HG03045 (cell line): Measurements from ENCODE around the gene RBMS3.
"Not testable (repeated sequence)": the region's sequence is repeated elsewhere in the genome, so short reads cannot be mapped to it uniquely, and the experiment has no call there.

Source experiments
- ATAC-seq: cut with Tn5 transposase; IDR thresholded peaks from one replicate; pipeline ENCODE4 v1.9.1; 2021; ENCODE audit warnings: mild to moderate bottlenecking, moderate library complexity; ENCODE audit not compliant: unreplicated experiment

RBMS3 gene

GRCh38 chr3:29473481-29474170 lies 192.8 kb downstream of the RBMS3 start:
- not testable (repeated sequence) for ATAC-seq

- no peak for ATAC-seq
Observed at GRCh38 chr3:29475305-29475840, 194.5 kb downstream of the RBMS3 start.

GRCh38 chr3:29475854-29476253 lies 195.0 kb downstream of the RBMS3 start:
- ATAC-seq = no peak

GRCh38 chr3:29478611-29479010 lies 197.7 kb downstream of the RBMS3 start:
- no peak for ATAC-seq

- ATAC-seq = no peak
Observed at GRCh38 chr3:29481249-29481648, 200.4 kb downstream of the RBMS3 start.

- ATAC-seq = no peak
Observed at GRCh38 chr3:29481969-29482767, 201.3 kb downstream of the RBMS3 start.

GRCh38 chr3:29484633-29485032 lies 203.8 kb downstream of the RBMS3 start:
- no peak for ATAC-seq

- ATAC-seq = no peak
Observed at GRCh38 chr3:29486096-29486495, 205.2 kb downstream of the RBMS3 start.

- ATAC-seq = no peak
Observed at GRCh38 chr3:29486917-29487316, 206.0 kb downstream of the RBMS3 start.

GRCh38 chr3:29488922-29489321 lies 208.1 kb downstream of the RBMS3 start:
- ATAC-seq = no peak

GRCh38 chr3:29493109-29493508 lies 212.2 kb downstream of the RBMS3 start:
- ATAC-seq = no peak

- no peak for ATAC-seq
Observed at GRCh38 chr3:29494305-29495036, 213.6 kb downstream of the RBMS3 start.

GRCh38 chr3:29497282-29497681 lies 216.4 kb downstream of the RBMS3 start:
- no peak for ATAC-seq

- ATAC-seq = no peak
Observed at GRCh38 chr3:29502771-29503170, 221.9 kb downstream of the RBMS3 start.

GRCh38 chr3:29503314-29503713 lies 222.4 kb downstream of the RBMS3 start:
- no peak for ATAC-seq

- no peak for ATAC-seq
Observed at GRCh38 chr3:29503958-29504357, 223.1 kb downstream of the RBMS3 start.

GRCh38 chr3:29506502-29506901 lies 225.6 kb downstream of the RBMS3 start:
- ATAC-seq = no peak

GRCh38 chr3:29511701-29512100 lies 230.8 kb downstream of the RBMS3 start:
- no peak for ATAC-seq

- ATAC-seq = no peak
Observed at GRCh38 chr3:29512641-29513040, 231.8 kb downstream of the RBMS3 start.

- no peak for ATAC-seq
Observed at GRCh38 chr3:29513236-29513635, 232.4 kb downstream of the RBMS3 start.

GRCh38 chr3:29514170-29514569 lies 233.3 kb downstream of the RBMS3 start:
- ATAC-seq = no peak
